PC-3 (cell line): ENCODE data around the gene METTL8.

ENCODE experiments used
- CTCF ChIP-seq: fragments of 300-600 bp; sonication (generic); conservative IDR thresholded peaks from 2 replicates; pipeline ENCODE4 v1.5.1; 2017; ENCODE audit warnings: antibody characterized with exemption, low read depth, mild to moderate bottlenecking, low read length
- EZH2 ChIP-seq: fragments of 300-600 bp; sonication (generic); IDR thresholded peaks from one replicate; pipeline ENCODE4 v1.6.1; 2017; ENCODE audit warnings: antibody characterized with exemption, mild to moderate bottlenecking, low read length; ENCODE audit not compliant: unreplicated experiment
- EZH2phosphoT487 ChIP-seq: fragments of 300-600 bp; sonication (generic); IDR thresholded peaks from 2 replicates; pipeline ENCODE4 v1.6.1; 2018; ENCODE audit warnings: mild to moderate bottlenecking, antibody characterized with exemption, low read length, borderline replicate concordance

- TF ChIP-seq CTCF (no peak), EZH2phosphoT487 (no peak), EZH2 (no peak)
Measured at GRCh38 chr2:171479154-171479814, 45.5 kb upstream of the METTL8 start.
